NCI-H524 (cell line): ENCODE measurements around the gene KAT5.
"Not testable (repeated sequence)": the region's sequence is repeated elsewhere in the genome, so short reads cannot be mapped to it uniquely, and the experiment has no call there.

ENCODE experiments used
- DNase-seq, 2 experiments: peaks; one replicate each; lab custom pipeline; 2025; lab: John Stamatoyannopoulos, UW

The KAT5 gene

DNA sequence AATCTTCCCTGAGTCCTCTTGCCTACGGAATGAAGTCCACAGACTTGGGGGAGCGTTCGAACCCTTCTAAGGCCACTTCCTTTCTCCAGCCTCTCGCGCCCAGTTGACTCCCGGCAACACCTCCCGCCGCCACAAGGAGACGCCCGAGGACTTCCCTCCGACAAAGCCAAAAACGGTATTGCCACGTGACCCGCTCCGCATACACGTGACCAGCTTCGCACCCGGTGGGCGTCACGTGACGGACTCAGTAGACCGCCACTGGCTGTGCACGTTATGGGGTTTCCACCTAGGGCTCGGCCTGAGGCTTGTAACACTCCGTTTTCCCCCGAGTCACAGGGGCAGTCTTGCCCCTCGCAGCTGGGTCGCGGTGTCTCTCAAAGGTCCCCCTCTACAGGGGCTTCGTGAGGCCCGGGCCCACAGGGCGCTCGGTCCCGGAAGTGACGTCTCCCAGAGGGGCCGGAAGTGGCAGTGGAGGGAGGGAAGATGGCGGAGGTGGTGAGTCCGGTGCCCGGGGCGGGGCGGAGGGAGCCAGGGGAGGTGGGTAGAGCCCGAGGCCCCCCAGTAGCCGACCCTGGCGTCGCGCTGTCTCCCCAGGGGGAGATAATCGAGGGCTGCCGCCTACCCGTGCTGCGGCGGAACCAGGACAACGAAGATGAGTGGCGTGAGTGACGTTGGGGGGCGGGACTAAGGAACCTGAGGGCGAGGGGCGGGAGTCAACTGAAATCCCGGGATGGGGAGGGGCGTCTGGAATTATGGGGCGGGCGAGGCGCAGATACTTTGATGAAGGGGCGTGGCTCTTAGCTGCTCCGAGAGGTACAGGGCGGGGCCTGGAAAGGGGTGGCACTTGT is at the start of gene KAT5:
Gene KAT5 (plus strand): TSS at position 468 of the 848 bp plus-strand sequence. CDS start 16 bp downstream, at position 484.
- peak; percentile 95 to 97 for DNase-seq

DNA sequence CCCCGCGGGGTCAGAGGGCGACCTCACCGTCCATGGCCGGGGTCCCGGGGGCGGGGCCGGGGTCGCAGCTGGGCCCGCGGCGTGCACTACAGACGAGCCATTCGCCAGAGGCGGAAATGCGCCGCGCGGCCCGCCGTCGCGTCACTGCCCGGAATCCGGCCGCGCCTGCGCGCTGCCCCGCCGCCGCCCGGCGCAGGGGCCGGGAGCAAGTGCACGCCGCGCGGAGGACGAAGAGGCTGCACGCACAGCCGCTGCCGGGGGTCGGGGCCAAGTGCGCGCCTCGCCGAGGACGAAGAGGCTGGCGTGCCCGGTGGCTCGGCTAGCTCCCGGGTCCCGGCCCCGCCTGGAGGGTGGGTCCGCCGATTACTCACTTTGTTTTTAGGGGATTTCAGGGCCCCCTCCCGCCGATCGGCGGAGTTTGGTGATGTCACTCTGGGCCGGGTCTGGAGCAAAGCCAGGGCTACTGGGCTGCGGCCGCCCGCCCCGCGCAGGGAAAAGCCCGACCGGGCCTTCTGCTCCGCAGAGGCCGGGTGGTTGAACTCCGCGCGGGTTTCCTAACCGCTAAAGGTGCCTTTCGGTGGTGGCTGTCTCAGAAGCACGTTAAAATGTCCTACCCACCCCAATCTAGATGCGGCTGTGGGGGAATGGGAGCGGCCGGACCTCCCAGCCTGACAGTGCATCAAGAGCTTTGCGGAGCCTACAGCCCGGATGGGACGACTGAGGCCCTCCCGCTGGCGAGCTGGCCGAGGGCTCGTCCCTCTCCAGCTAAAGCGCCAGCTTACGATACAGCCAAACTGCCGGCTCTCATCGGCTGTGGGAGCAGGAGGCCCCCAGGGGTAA is 49.0 kb upstream of the KAT5 start, which contains the start of gene RELA:
Gene RELA (minus strand): TSS at position 118 of the 840 bp plus-strand sequence. CDS start 84 bp downstream, at position 34.
- DNase-seq: peak; percentile 67 to 83

GRCh38 chr11:65663639-65664200 is 48.3 kb upstream of the KAT5 start:
- peak in 1 of 2 experiments; percentile 50 for DNase-seq

- no peak for DNase-seq
Observed at GRCh38 chr11:65672180-65672860, 39.7 kb upstream of the KAT5 start.

- DNase-seq: no peak
Observed at GRCh38 chr11:65672982-65673381, 39.1 kb upstream of the KAT5 start.

DNA sequence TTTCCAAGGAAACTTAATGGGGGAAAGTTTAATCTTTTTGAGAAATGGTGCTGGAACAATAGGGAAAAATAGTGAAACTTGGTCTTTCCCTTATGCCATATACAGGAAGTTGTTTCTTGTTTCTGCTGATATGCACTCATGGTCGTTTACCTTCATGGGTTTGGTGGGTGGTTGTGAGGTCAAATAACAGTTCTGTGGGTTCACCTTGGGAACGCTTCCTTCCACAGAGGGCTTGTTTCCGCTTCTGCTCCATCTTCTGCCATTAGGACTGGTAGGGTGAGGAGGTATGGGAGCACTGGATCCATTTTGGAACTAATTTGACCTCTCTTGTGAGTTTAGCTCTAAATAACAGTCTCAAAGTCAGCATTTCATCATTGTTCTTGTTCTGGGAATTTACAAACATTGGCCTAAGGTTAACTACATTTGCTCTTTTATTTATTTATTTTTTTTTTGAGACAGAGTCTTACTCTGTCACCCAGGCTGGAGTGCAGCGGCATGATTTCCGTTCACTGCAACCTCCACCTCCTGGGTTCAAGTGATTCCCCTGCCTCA is 31.8 kb upstream of the KAT5 start:
- no peak for DNase-seq

- DNase-seq: not testable (repeated sequence)
Observed at GRCh38 chr11:65683480-65683879, 28.6 kb upstream of the KAT5 start.

- DNase-seq: no peak
Observed at GRCh38 chr11:65685981-65686380, 26.1 kb upstream of the KAT5 start.

- DNase-seq: not testable (repeated sequence)
Observed at GRCh38 chr11:65691847-65692246, 20.2 kb upstream of the KAT5 start.

DNA sequence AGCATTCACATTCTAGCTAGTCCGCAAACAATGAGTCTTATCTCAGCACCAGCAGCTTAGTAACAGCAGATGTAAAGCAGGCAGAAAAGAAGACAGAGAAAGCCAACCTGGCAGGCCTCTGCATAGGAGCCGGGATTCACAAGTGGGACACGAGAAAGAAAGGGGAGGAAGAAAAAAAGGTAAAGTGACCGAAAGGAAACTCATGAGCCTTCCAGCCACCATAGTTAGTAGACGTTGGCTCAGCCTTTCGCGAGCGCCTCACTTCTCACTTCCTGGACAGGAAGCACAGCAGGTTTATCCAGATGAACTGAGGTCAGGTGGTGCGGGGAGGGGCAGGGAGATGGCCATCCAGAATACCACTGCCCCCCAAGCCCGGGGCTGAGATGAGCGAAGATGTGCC is 19.7 kb upstream of the KAT5 start:
- no peak for DNase-seq

DNA sequence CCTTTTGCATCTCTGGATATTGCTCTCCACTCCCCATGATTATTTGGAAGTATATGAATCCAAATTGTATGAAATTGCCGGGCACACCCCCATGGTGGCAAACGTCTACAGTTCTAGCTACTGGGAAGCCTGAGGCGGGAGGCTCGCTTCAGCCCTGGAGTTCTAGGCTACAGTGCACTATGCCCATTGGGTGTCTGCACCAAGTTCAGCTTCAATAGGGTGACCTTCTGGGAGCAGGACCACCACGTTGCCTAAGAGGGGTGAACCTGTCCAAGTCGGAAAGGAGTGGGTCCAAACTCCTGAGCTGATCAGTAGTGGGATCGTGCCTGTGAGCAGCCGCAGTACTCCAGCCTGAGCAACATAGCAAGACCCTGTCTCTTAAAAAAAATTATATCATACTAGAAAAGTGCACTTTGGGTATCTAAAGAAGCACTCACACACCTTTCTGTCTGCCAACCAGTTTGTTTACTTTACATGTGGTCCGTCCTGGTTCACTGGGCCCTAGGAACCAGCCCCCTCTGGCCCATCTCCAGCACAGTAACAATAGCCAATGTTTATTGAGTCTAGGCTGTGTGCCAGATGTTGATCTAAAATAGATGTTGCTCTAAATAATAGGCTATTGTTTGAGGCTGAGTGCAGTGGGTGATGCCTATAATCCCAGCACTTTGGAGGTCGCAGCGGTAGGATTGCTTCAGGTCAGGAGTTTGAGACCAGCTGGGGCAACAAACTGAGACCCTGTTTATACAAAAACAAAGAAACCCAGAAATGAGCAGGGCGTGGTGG is 16.4 kb upstream of the KAT5 start:
- no peak for DNase-seq

- DNase-seq: no peak
Observed at GRCh38 chr11:65696802-65697552, 15.1 kb upstream of the KAT5 start.

DNA sequence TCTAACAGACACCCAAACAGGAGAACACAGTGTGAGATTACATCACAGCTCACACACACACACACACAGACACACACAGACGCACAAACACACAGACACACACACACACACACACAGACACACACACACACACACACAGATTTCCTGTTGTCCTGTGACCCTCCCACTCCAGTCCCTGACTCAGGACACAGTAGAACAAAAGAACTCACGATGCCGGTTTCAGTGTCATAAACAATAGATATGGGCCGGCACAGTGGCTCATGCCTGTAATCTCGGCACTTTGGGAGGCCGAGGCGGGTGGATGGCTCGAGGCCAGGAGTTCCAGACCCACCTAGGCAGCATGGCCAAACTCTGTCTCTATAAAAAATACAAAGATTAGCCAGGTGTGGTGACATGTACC is 13.8 kb upstream of the KAT5 start:
- DNase-seq: no peak

DNA sequence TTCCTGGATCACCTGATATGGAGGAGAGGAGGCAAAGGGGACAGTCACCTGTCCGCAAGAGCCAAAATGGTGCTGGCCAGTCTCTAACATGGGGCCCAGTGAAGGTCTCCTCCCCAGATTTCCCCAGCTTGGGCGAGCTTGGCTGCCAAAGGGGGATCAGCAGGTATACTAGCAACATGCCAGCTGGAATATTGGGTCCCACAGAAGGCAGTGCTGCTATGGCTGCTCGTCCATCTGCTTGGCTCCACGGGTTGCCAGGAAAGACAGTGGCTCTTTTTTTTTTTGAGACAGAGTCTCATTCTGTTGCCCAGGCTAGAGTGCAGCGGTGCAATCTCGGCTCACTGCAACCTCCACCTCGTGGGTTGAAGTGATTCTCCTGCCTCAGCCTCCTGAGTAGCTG is 12.7 kb upstream of the KAT5 start:
- no peak for DNase-seq

GRCh38 chr11:65700399-65700798 is 11.7 kb upstream of the KAT5 start:
- no peak for DNase-seq

DNA sequence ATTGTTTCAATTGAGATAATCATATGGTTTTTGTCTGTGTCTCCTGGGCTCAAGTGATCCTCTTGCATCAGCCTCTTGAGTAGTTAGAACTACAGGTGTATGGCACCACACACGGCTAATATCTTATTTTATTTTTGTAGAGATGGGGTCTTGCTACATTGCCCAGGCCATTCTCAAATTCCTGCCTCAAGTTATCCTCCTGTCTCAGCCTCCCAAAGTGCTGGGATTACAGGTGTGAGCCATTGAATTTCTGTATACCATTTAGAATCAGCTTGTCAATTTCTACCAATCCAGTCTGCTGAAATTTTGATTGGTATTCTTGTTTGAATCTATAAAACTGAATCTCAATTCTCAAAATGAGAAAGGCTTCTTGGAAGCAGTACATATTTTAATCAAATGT is 10.4 kb upstream of the KAT5 start:
- DNase-seq: no peak

DNA sequence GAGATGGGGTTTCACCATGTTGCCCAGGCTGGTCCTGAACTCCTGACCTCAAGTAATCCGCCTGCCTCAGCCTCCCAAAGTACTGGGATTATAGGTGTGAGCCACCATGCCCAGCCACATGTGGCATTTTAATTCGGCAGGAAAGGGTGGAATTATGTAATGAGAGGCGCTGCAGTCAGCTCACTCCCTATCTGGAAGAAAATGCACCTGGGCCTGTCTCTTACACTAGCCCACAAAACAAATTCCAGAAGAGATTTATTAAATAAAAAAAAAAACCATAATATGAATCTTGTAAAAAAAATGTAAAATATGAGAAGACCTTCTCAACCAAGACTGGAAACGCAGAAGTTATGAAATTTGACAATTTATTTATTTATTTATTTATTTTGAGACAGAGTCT is 8.2 kb upstream of the KAT5 start:
- no peak for DNase-seq

DNA sequence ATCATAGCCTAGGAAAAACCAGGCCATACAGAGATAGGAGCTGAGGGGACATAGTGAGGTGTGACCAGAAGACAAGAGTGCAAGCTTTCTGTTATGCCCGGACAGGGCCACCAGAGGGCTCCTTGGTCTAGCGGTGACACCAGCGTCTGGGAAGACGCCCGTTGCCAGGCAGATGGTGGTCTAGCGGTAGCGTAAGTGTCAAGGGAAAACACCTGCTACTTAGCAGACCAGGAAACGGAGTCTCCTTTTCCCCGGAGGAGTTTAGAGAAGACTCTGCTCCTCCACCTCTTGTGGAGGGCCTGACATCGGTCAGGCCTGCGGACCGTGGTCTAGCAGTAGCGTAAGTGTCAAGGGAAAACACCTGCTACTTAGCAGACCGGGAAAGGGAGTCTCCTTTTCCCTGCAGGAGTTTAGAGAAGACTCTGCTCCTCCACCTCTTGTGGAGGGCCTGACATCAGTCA is 5.7 kb upstream of the KAT5 start:
- peak; percentile 49 to 81 for DNase-seq

DNA sequence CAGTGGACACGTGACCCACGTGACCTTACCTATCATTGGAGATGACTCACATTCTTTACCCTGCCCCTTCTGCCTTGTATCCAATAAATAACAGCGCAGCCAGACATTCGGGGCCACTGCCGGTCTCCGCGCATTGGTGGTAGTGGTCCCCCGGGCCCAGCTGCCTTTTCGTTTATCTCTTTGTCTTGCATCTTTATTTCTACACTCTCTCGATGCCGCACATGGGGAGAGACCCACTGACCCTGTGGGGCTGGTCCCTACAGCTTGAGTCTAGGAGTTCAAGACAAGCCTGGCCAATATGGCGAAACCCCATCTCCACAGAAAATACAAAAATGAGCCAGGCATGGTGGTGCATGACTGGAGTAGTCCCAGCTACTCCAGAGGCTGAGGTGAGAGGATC is 5.0 kb upstream of the KAT5 start:
- not testable (repeated sequence) for DNase-seq

DNA sequence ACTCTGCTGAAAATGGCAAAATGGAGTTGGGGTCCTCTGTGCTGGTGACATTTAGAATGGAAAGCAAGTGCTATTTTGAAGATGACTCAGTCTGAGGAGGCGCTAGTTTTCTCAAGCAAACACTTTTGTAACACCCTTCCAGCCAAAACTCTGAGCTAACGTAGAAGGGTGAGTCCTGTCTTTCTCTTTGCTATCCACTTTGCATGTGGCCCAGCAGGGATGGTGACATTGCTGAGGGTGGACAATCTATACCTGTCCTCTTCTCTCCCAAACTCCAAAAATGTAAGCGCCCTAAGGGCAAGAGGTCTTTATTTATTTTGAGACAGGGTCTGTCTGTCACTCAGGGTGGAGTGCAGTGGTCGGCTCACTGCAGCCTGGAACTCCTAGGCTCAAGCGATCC is 3.6 kb upstream of the KAT5 start:
- DNase-seq: no peak
